ENCODE measurements around the gene ABCA13. TPM values are rescaled to one million over a fixed set of nuclear protein-coding genes. Genes with fewer than 3 reads are reported as not detected.

Gene ABCA13
- total RNA-seq, 1 experiment from 2014 or later: 1.7 TPM

- CTCF ChIA-PET: no interaction called here
- DNase-seq (ENCODE audit: low read depth, low spot score): no peak
- no TSS peak for BruUV-seq (replicated peaks)
These were observed 248.1 kb downstream of the ABCA13 start for GRCh38 chr7:48419401-48419800.

GRCh38 chr7:48420206-48420605 lies 248.9 kb downstream of the ABCA13 start:
- TF ChIP-seq CTCF (IDR thresholded peaks at IDR 0.05) (no peak), SIN3A (IDR thresholded peaks at IDR 0.05; ENCODE audit: borderline replicate concordance, insufficient read depth, low read depth, low read length) (no peak), POLR2AphosphoS5 (IDR thresholded peaks at IDR 0.05; ENCODE audit: low read depth, low read length) (no peak), TCF7L2 (IDR thresholded peaks at IDR 0.05; ENCODE audit: low read depth, low read length) (no peak), REST (IDR thresholded peaks at IDR 0.05; ENCODE audit: insufficient read depth in 1 of 2, low read depth in 2 of 2, low read length in 1 of 2) (no peak)
- ChIA-PET POLR2A (no interaction called here), CTCF (interaction anchor here (0.7 kb wide), 1 partner anchor 10 kb away, joined by 6 read pairs; no protein-coding TSS in a partner anchor)
- no TSS peak for BruUV-seq (replicated peaks)
- Histone ChIP-seq H3K27ac (ENCODE audit: low read length) (peak overlapping the region; percentile 12; the same call in 1 of the 2 replicates), H3K36me3 (ENCODE audit: control insufficient read depth, insufficient read depth, low read length) (no peaks in the 10 kb centered on the region), H3K4me1 (ENCODE audit: control insufficient read depth, insufficient read depth, low read length) (no peaks in the 10 kb centered on the region), H3K4me3 (ENCODE audit: low read depth in 2 of 2, low read length in 2 of 2) (no peak overlapping the region), H3K9me3 (ENCODE audit: control insufficient read depth, insufficient read depth, low read depth, low read length) (no peaks in the 10 kb centered on the region), H3K27me3 (ENCODE audit: control insufficient read depth, insufficient read depth, low read length) (no peaks in the 10 kb centered on the region)
- no peak for ATAC-seq
- intact Hi-C loops (cut with micrococcal nuclease; ENCODE audit: unreplicated experiment): loop anchor here (5.0 kb wide), 1 partner anchor 1432 kb away; no protein-coding TSS in a partner anchor
- DNase-seq (ENCODE audit: low read depth, low spot score): no peak
- in situ Hi-C loops (cut with HindIII; ENCODE audit: low pct_unique_long_range_greater_than_20kb, low sequenced_read_pairs): no loop called here

More at GRCh38 chr7:48419401-48419800, 248.1 kb downstream of the ABCA13 start:
- no peak overlapping the region for H3K4me3 ChIP-seq (ENCODE audit: low read depth in 2 of 2, low read length in 2 of 2)
- no peaks in the 10 kb centered on the region for H3K4me1 ChIP-seq (ENCODE audit: control insufficient read depth, insufficient read depth, low read length)
- in situ Hi-C loops (cut with HindIII; ENCODE audit: low pct_unique_long_range_greater_than_20kb, low sequenced_read_pairs): no loop called here
- no peaks in the 10 kb centered on the region for H3K9me3 ChIP-seq (ENCODE audit: control insufficient read depth, insufficient read depth, low read depth, low read length)
- intact Hi-C loops (cut with micrococcal nuclease; ENCODE audit: unreplicated experiment): no loop called here
- no peak overlapping the region; the same call in 1 of the 2 replicates for H3K27ac ChIP-seq (ENCODE audit: low read length)
- no peaks in the 10 kb centered on the region for H3K27me3 ChIP-seq (ENCODE audit: control insufficient read depth, insufficient read depth, low read length)
- ATAC-seq: no peak
- no peaks in the 10 kb centered on the region for H3K36me3 ChIP-seq (ENCODE audit: control insufficient read depth, insufficient read depth, low read length)
- TF ChIP-seq CTCF (IDR thresholded peaks at IDR 0.05) (no peak), REST (IDR thresholded peaks at IDR 0.05; ENCODE audit: insufficient read depth in 1 of 2, low read depth in 2 of 2, low read length in 1 of 2) (no peak), POLR2AphosphoS5 (IDR thresholded peaks at IDR 0.05; ENCODE audit: low read depth, low read length) (no peak), SIN3A (IDR thresholded peaks at IDR 0.05; ENCODE audit: borderline replicate concordance, insufficient read depth, low read depth, low read length) (no peak), TCF7L2 (IDR thresholded peaks at IDR 0.05; ENCODE audit: low read depth, low read length) (no peak)
- POLR2A ChIA-PET: no interaction called here

All from Panc1 (cell line).